MM.1S (cell line): Measurements from ENCODE around the gene KDM4B.

ENCODE experiments used
- EZH2 ChIP-seq: fragments of 300-600 bp; sonication (generic); optimal IDR thresholded peaks from 2 replicates; pipeline ENCODE3; 2017; ENCODE audit warnings: low read depth, mild to moderate bottlenecking, antibody characterized with exemption, low read length, mixed read lengths
- EZH2phosphoT487 ChIP-seq: fragments of 300-600 bp; sonication (generic); IDR thresholded peaks from 2 replicates; pipeline ENCODE4 v1.6.1; 2018; ENCODE audit warnings: antibody characterized with exemption, low read length
- TF ChIP-seq, protein P1 (sequence below): fragments of 300-600 bp; sonication (generic); IDR thresholded peaks from 2 replicates; pipeline ENCODE4 v1.5.1; 2016; ENCODE audit warnings: antibody characterized with exemption, low read length, mixed read lengths

- TF ChIP-seq, protein P1, sequence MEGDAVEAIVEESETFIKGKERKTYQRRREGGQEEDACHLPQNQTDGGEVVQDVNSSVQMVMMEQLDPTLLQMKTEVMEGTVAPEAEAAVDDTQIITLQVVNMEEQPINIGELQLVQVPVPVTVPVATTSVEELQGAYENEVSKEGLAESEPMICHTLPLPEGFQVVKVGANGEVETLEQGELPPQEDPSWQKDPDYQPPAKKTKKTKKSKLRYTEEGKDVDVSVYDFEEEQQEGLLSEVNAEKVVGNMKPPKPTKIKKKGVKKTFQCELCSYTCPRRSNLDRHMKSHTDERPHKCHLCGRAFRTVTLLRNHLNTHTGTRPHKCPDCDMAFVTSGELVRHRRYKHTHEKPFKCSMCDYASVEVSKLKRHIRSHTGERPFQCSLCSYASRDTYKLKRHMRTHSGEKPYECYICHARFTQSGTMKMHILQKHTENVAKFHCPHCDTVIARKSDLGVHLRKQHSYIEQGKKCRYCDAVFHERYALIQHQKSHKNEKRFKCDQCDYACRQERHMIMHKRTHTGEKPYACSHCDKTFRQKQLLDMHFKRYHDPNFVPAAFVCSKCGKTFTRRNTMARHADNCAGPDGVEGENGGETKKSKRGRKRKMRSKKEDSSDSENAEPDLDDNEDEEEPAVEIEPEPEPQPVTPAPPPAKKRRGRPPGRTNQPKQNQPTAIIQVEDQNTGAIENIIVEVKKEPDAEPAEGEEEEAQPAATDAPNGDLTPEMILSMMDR: no peak
- TF ChIP-seq EZH2: no peak
- TF ChIP-seq EZH2phosphoT487: no peak
Measured at GRCh38 chr19:5139583-5140325, 170.8 kb downstream of the KDM4B start.
